Occipital lobe (tissue), 2 donors: Measurements from ENCODE around the gene DNAJC1. TPM values are rescaled to one million over a fixed set of nuclear protein-coding genes. Genes with fewer than 3 reads are reported as not detected.
"Not testable (repeated sequence)": the region's sequence is repeated elsewhere in the genome, so short reads cannot be mapped to it uniquely, and the experiment has no call there.

Experiments used
- DNase-seq: peaks from one replicate; lab custom pipeline; 2025; lab: John Stamatoyannopoulos, UW
- total RNA-seq: library from RNA; depleted of rRNA; stranded (reverse); fragments of >200 nt; gene quantifications from one replicate; pipeline ENCODE4 v1.2.3, GENCODE V29; 2014

Gene DNAJC1
- 27.3 TPM for total RNA-seq

GRCh38 chr10:22003177-22003963 is at the start of gene DNAJC1:
Gene DNAJC1 (minus strand): TSS chr10:22003730. CDS start chr10:22003434, 296 bp downstream.
- peak; percentile 98 for DNase-seq

- no peak for DNase-seq
These were observed 49.5 kb upstream of the DNAJC1 start for GRCh38 chr10:22053048-22053447.

GRCh38 chr10:22049635-22050034 is 46.1 kb upstream of the DNAJC1 start:
- no peak for DNase-seq

GRCh38 chr10:22047812-22048211 is 44.3 kb upstream of the DNAJC1 start:
- DNase-seq: no peak

- DNase-seq: no peak
These were observed 39.8 kb upstream of the DNAJC1 start for GRCh38 chr10:22043327-22043633.

- DNase-seq: no peak
These were observed 39.2 kb upstream of the DNAJC1 start for GRCh38 chr10:22042557-22043326.

- no peak for DNase-seq
These were observed 30.8 kb upstream of the DNAJC1 start for GRCh38 chr10:22034333-22034732.

- not testable (repeated sequence) for DNase-seq
These were observed 28.7 kb upstream of the DNAJC1 start for GRCh38 chr10:22032268-22032667.

- no peak for DNase-seq
These were observed 26.9 kb upstream of the DNAJC1 start for GRCh38 chr10:22030421-22030820.

GRCh38 chr10:22029445-22030236 is 26.1 kb upstream of the DNAJC1 start:
- no peak for DNase-seq

GRCh38 chr10:22027364-22028238 is 24.1 kb upstream of the DNAJC1 start:
- no peak for DNase-seq

- DNase-seq: no peak
These were observed 22.8 kb upstream of the DNAJC1 start for GRCh38 chr10:22026287-22026686.

GRCh38 chr10:22023508-22023907 is 20.0 kb upstream of the DNAJC1 start:
- no peak for DNase-seq

GRCh38 chr10:22022257-22023032 is 18.9 kb upstream of the DNAJC1 start:
- no peak for DNase-seq

- DNase-seq: not testable (repeated sequence)
These were observed 17.6 kb upstream of the DNAJC1 start for GRCh38 chr10:22021144-22021543.

GRCh38 chr10:22017283-22018020 is 13.9 kb upstream of the DNAJC1 start:
- no peak for DNase-seq

- no peak for DNase-seq
These were observed 12.6 kb upstream of the DNAJC1 start for GRCh38 chr10:22016046-22016705.

GRCh38 chr10:22010973-22011408 is 7.5 kb upstream of the DNAJC1 start:
- DNase-seq: no peak

GRCh38 chr10:22010539-22010938 is 7.0 kb upstream of the DNAJC1 start:
- no peak for DNase-seq
